Measurements from ENCODE around the gene STK4. TPM values are rescaled to one million over a fixed set of nuclear protein-coding genes. Genes with fewer than 3 reads are reported as not detected.

STK4 gene
- total RNA-seq, 2 donors from 2014 or later: 149 to 205 TPM

- H3K9me3 Mint-ChIP-seq: no peaks in the 10 kb centered on the region
- DNase-seq (ENCODE audit: low spot score in 2 of 2) (no peak), ATAC-seq (no peak)
- peaks cover 0 to 4% of the 10 kb centered on the region in 2 donors for H3K36me3 Mint-ChIP-seq
- no peak overlapping the region for H3K27ac Mint-ChIP-seq
Observed at GRCh38 chr20:45094864-45095574, 128.7 kb downstream of the STK4 start.

GRCh38 chr20:45095805-45096238 lies 129.5 kb downstream of the STK4 start:
- no peak overlapping the region for H3K27ac Mint-ChIP-seq
- ATAC-seq: peak; percentile 35 to 74
- peaks cover 0 to 4% of the 10 kb centered on the region in 2 donors for H3K36me3 Mint-ChIP-seq
- no peaks in the 10 kb centered on the region for H3K9me3 Mint-ChIP-seq
- peak in 1 of 2 donors; percentile 61 for DNase-seq (ENCODE audit: low spot score in 2 of 2)

- Mint-ChIP-seq H3K36me3 (peaks cover 0 to 4% of the 10 kb centered on the region in 2 donors), H3K27ac (no peak overlapping the region), H3K9me3 (no peaks in the 10 kb centered on the region)
- no peak for ATAC-seq
- DNase-seq (ENCODE audit: low spot score in 2 of 2): no peak
Observed at GRCh38 chr20:45096781-45097180, 130.5 kb downstream of the STK4 start.

GRCh38 chr20:45097485-45098102 lies 131.3 kb downstream of the STK4 start:
- DNase-seq (ENCODE audit: low spot score in 2 of 2): peak in 1 of 2 donors; percentile 64
- H3K36me3 Mint-ChIP-seq: peaks cover 0 to 4% of the 10 kb centered on the region in 2 donors
- H3K27ac Mint-ChIP-seq: peak overlapping the region in 1 of 2 donors; percentile 44
- peak; percentile 55 to 62 for ATAC-seq
- no peaks in the 10 kb centered on the region for H3K9me3 Mint-ChIP-seq

GRCh38 chr20:45098103-45098773 lies 131.9 kb downstream of the STK4 start:
- H3K27ac Mint-ChIP-seq: no peak overlapping the region
- peaks cover 0 to 4% of the 10 kb centered on the region in 2 donors for H3K36me3 Mint-ChIP-seq
- ATAC-seq (peak; percentile 9 to 10), DNase-seq (ENCODE audit: low spot score in 2 of 2) (peak in 1 of 2 donors; percentile 29)
- no peaks in the 10 kb centered on the region for H3K9me3 Mint-ChIP-seq

GRCh38 chr20:45100563-45101245 lies 134.4 kb downstream of the STK4 start, which contains the start of gene KCNS1:
TSS of gene KCNS1 (minus strand) at chr20:45101127. CDS start at chr20:45099236, 1,891 bp downstream.
- peaks cover 0 to 4% of the 10 kb centered on the region in 2 donors for H3K36me3 Mint-ChIP-seq
- no peaks in the 10 kb centered on the region for H3K9me3 Mint-ChIP-seq
- peak in 1 of 2 donors; percentile 18 for ATAC-seq

GRCh38 chr20:45101333-45101850 lies 135.1 kb downstream of the STK4 start:
- ATAC-seq: no peak
- Mint-ChIP-seq H3K36me3 (peaks cover 0 to 4% of the 10 kb centered on the region in 2 donors), H3K9me3 (no peaks in the 10 kb centered on the region), H3K27ac (no peak overlapping the region)
- DNase-seq (ENCODE audit: low spot score in 2 of 2): no peak

More at GRCh38 chr20:45100563-45101245, 134.4 kb downstream of the STK4 start, which contains the start of gene KCNS1:
- DNase-seq (ENCODE audit: low spot score in 2 of 2): no peak
- H3K27ac Mint-ChIP-seq: no peak within 1 kb of the TSS

GRCh38 chr20:45103072-45103471 lies 136.8 kb downstream of the STK4 start:
- Mint-ChIP-seq H3K9me3 (no peaks in the 10 kb centered on the region), H3K27ac (no peak overlapping the region), H3K36me3 (no peaks in the 10 kb centered on the region)
- ATAC-seq (no peak), DNase-seq (ENCODE audit: low spot score in 2 of 2) (no peak)

- no peak for ATAC-seq
- no peaks in the 10 kb centered on the region for H3K9me3 Mint-ChIP-seq
Observed at GRCh38 chr20:45104786-45105185, 138.5 kb downstream of the STK4 start.

GRCh38 chr20:45105317-45105716 lies 139.0 kb downstream of the STK4 start:
- ATAC-seq (no peak), DNase-seq (ENCODE audit: low spot score in 2 of 2) (no peak)
- no peaks in the 10 kb centered on the region for H3K9me3 Mint-ChIP-seq
- H3K36me3 Mint-ChIP-seq: no peaks in the 10 kb centered on the region
- H3K27ac Mint-ChIP-seq: no peak overlapping the region

More at GRCh38 chr20:45104786-45105185, 138.5 kb downstream of the STK4 start:
- Mint-ChIP-seq H3K27ac (peak overlapping the region in 1 of 2 donors; percentile 6), H3K36me3 (no peaks in the 10 kb centered on the region)
- no peak for DNase-seq (ENCODE audit: low spot score in 2 of 2)

- no peak overlapping the region for H3K27ac Mint-ChIP-seq
- ATAC-seq (no peak), DNase-seq (ENCODE audit: low spot score in 2 of 2) (no peak)
- H3K36me3 Mint-ChIP-seq: no peaks in the 10 kb centered on the region
- no peaks in the 10 kb centered on the region for H3K9me3 Mint-ChIP-seq
Observed at GRCh38 chr20:45109634-45110033, 143.3 kb downstream of the STK4 start.

- no peak for DNase-seq (ENCODE audit: low spot score in 2 of 2)
- Mint-ChIP-seq H3K36me3 (no peaks in the 10 kb centered on the region), H3K9me3 (no peaks in the 10 kb centered on the region), H3K27ac (no peak overlapping the region)
- ATAC-seq: no peak
Observed at GRCh38 chr20:45110301-45110700, 144.0 kb downstream of the STK4 start.

GRCh38 chr20:45111285-45111684 lies 145.0 kb downstream of the STK4 start:
- H3K36me3 Mint-ChIP-seq: no peaks in the 10 kb centered on the region
- no peak overlapping the region for H3K27ac Mint-ChIP-seq
- H3K9me3 Mint-ChIP-seq: no peaks in the 10 kb centered on the region
- no peak for ATAC-seq
- no peak for DNase-seq (ENCODE audit: low spot score in 2 of 2)

- no peaks in the 10 kb centered on the region for H3K36me3 Mint-ChIP-seq
- no peaks in the 10 kb centered on the region for H3K9me3 Mint-ChIP-seq
- peak in 1 of 2 donors; percentile 53 for DNase-seq (ENCODE audit: low spot score in 2 of 2)
- peak in 1 of 2 donors; percentile 42 for ATAC-seq
- H3K27ac Mint-ChIP-seq: no peak overlapping the region
Observed at GRCh38 chr20:45111799-45112471, 145.6 kb downstream of the STK4 start.

GRCh38 chr20:45112754-45113153 lies 146.4 kb downstream of the STK4 start:
- ATAC-seq (no peak), DNase-seq (ENCODE audit: low spot score in 2 of 2) (no peak)
- Mint-ChIP-seq H3K36me3 (no peaks in the 10 kb centered on the region), H3K27ac (no peak overlapping the region), H3K9me3 (no peaks in the 10 kb centered on the region)

- DNase-seq (ENCODE audit: low spot score in 2 of 2) (no peak), ATAC-seq (no peak)
- Mint-ChIP-seq H3K9me3 (no peaks in the 10 kb centered on the region), H3K36me3 (no peaks in the 10 kb centered on the region), H3K27ac (no peak overlapping the region)
Observed at GRCh38 chr20:45113865-45114264, 147.6 kb downstream of the STK4 start.
